ENCODE results near the gene TULP1. TPM values are rescaled to one million over a fixed set of nuclear protein-coding genes. Genes with fewer than 3 reads are reported as not detected.
"Not testable (repeated sequence)": the region's sequence is repeated elsewhere in the genome, so short reads cannot be mapped to it uniquely, and the experiment has no call there.

Gene TULP1
- total RNA-seq, 1 donor from 2014 or later, result not detected

GRCh38 chr6:35522151-35522550, 9.5 kb upstream of the TULP1 start:
- intact Hi-C loops (cut with micrococcal nuclease), result loop anchor here (1.0 to 10.0 kb wide), 3 partner anchors 63 to 215 kb away; partner anchors contain the start of gene ARMC12

- intact Hi-C loops (cut with micrococcal nuclease), result loop anchor here (10.0 kb wide), 1 partner anchor 104 kb away; no protein-coding TSS in a partner anchor
These were observed 8.5 kb upstream of the TULP1 start for GRCh38 chr6:35521235-35521634.

GRCh38 chr6:35519313-35520015, 6.8 kb upstream of the TULP1 start:
- intact Hi-C loops (cut with micrococcal nuclease), result loop anchor here (10.0 kb wide), 1 partner anchor 105 kb away; no protein-coding TSS in a partner anchor

GRCh38 chr6:35518566-35519312, 6.0 kb upstream of the TULP1 start:
- intact Hi-C loops (cut with micrococcal nuclease), result no loop called here

GRCh38 chr6:35517978-35518377, 5.3 kb upstream of the TULP1 start:
- intact Hi-C loops (cut with micrococcal nuclease), result not testable (repeated sequence)

GRCh38 chr6:35516712-35517111, 4.0 kb upstream of the TULP1 start:
- intact Hi-C loops (cut with micrococcal nuclease), result no loop called here

GRCh38 chr6:35515939-35516338, 3.2 kb upstream of the TULP1 start:
- intact Hi-C loops (cut with micrococcal nuclease), result not testable (repeated sequence)

- intact Hi-C loops (cut with micrococcal nuclease), result no loop called here
These were observed 1.9 kb upstream of the TULP1 start for GRCh38 chr6:35514587-35514986.

- intact Hi-C loops (cut with micrococcal nuclease), result no loop called here
These were observed 690 bp downstream of the TULP1 start for GRCh38 chr6:35512006-35512405.

- intact Hi-C loops (cut with micrococcal nuclease), result no loop called here
These were observed 1.1 kb downstream of the TULP1 start for GRCh38 chr6:35511562-35511941.

GRCh38 chr6:35510916-35511561, 1.7 kb downstream of the TULP1 start:
- intact Hi-C loops (cut with micrococcal nuclease), result no loop called here

- intact Hi-C loops (cut with micrococcal nuclease), result no loop called here
These were observed 4.2 kb downstream of the TULP1 start for GRCh38 chr6:35508542-35508941.

GRCh38 chr6:35508027-35508426, 4.7 kb downstream of the TULP1 start:
- intact Hi-C loops (cut with micrococcal nuclease), result no loop called here

- intact Hi-C loops (cut with micrococcal nuclease), result no loop called here
These were observed 5.5 kb downstream of the TULP1 start for GRCh38 chr6:35507221-35507620.

GRCh38 chr6:35506536-35506935, 6.2 kb downstream of the TULP1 start:
- intact Hi-C loops (cut with micrococcal nuclease), result no loop called here

GRCh38 chr6:35505999-35506412, 6.7 kb downstream of the TULP1 start:
- intact Hi-C loops (cut with micrococcal nuclease), result no loop called here

GRCh38 chr6:35503534-35503933, 9.2 kb downstream of the TULP1 start:
- intact Hi-C loops (cut with micrococcal nuclease), result no loop called here

- intact Hi-C loops (cut with micrococcal nuclease), result no loop called here
These were observed 10.9 kb downstream of the TULP1 start for GRCh38 chr6:35501784-35502183.

GRCh38 chr6:35500782-35501181, 11.9 kb downstream of the TULP1 start:
- intact Hi-C loops (cut with micrococcal nuclease), result no loop called here

- intact Hi-C loops (cut with micrococcal nuclease), result no loop called here
These were observed 13.3 kb downstream of the TULP1 start for GRCh38 chr6:35499372-35499771.

GRCh38 chr6:35498422-35499067, 14.2 kb downstream of the TULP1 start:
- intact Hi-C loops (cut with micrococcal nuclease), result no loop called here
